GM10266 (cell line): Measurements from ENCODE around the gene PPIE.
"Not testable (repeated sequence)": the region's sequence is repeated elsewhere in the genome, so short reads cannot be mapped to it uniquely, and the experiment has no call there.

Experiments
- DNase-seq: peaks from one replicate; pipeline ENCODE4 v3.0.0; 2012; ENCODE audit errors: extremely low spot score
- CTCF ChIP-seq: IDR thresholded peaks from 2 replicates; pipeline ENCODE4 v1.5.1; 2012; ENCODE audit warnings: mild to moderate bottlenecking, low read depth; ENCODE audit not compliant: control insufficient read depth, insufficient read depth; ENCODE audit errors: missing control alignments

The PPIE gene

DNA sequence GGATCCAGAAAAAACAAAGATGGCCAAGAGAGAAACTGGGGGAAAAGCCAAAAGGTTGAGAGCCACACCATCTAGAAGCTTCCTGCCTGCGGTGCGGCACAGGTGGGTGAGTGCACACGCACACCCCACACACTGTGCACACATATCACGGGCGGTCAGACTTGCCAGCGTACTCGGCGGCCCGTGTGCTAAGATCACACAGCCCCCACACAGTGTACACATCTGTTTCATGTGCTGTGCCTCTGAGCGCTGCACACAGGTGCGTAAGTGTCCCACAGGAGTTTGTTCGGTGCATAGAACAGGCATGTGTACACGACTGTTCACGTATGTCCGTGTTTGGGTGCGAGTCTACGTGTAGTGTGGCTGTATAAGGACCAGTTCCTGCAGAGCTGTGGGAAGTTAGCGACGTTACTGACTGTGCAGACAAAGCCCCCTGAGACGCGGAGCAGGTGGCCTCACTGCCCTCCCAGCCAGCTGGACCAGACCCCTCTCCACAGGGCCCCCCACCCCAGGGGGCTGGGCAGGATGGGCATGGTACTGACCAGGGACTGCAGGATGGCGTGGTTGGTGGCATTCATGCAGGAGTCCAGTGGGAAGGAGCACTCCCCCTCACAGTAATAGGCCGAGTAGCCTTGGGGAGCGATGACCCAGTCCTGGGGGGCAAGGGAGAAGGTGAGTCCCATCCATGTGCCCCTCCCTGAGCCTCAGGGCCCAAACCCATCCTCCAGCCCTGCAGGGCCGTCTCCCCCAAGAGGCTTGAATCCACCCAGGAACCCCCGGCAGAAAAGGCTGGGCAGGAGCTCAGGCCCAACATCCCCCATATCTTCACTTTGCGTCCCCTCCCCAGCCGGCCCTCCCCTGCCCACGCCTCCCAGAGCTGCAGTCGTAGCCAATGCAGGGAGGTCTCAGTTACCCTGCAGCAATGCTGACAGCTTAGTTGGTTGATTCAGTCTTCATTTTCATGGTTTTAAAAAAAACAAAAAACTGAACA, 24.2 kb downstream of the PPIE start:
- TF ChIP-seq CTCF: no peak

DNA sequence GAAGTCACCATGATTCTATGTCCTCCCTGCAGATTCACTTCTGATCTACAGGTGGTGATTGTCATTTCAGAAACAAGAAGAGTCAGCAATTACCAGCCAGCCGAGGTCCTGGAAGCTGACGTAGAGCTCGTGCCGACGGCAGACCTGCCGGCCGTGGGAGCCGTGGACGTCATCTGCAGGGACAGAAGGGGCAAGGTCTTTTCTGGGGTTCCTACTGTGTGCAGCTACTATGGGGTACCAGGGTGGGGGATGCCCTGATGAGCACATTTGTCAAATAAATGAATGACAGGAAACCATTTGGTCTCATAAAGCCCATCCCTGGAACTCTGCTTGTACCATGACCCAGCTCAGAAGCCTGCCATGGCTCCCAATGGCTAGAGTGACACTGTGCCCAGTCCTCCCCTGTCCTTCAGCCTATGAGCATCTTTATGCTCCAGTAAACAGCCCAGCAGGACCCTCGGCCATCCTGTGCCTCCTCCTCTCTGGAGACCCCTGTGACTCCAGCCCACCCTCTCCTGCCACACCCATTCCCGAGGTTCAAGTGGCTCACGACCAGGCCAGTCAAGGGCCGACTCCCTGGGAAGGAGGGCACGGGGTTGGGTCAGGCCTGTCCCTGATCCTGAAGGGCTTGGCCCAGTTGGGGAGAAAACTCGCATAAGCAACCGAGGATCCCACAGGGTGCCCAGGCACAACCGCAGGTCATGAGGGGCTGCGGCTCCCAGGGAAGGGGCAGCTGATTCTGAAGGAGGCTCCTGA, 25.1 kb downstream of the PPIE start:
- DNase-seq: not testable (repeated sequence)

More for the DNA sequence above, 24.2 kb downstream of the PPIE start:
- DNase-seq: no peak

GRCh38 chr1:39764512-39764911, 25.8 kb downstream of the PPIE start:
- DNase-seq: not testable (repeated sequence)

GRCh38 chr1:39766466-39766865, 27.8 kb downstream of the PPIE start:
- DNase-seq: not testable (repeated sequence)

GRCh38 chr1:39769502-39769901, 30.8 kb downstream of the PPIE start:
- not testable (repeated sequence) for DNase-seq

GRCh38 chr1:39770100-39771021, 31.7 kb downstream of the PPIE start:
- peak; percentile 50 for DNase-seq

GRCh38 chr1:39771022-39771532, 32.4 kb downstream of the PPIE start, which contains the start of gene OXCT2:
Gene OXCT2 (minus strand): TSS chr1:39771348. CDS start chr1:39771255, 93 bp downstream.
- not testable (repeated sequence) for DNase-seq

GRCh38 chr1:39773369-39773979, 34.8 kb downstream of the PPIE start:
- not testable (repeated sequence) for DNase-seq

DNA sequence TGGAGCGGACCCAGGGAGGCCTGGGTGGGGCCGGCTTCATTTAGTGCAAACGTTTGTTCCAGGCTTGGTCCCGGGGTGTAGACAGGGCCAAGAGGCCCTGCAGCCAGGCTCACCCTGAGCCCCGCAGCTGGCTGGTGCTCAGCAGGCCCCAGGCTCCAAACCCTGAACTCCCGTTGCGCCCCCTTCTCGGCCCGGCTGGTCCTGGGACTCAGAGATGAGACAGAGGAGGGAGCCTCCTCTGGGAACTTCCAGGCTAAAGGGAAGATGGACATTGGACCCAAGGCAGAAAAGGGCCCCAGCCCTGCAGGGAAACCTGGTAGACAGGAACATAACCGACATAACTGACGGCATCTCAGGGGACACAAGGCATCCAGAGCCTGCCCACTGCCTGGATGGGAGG, 36.5 kb downstream of the PPIE start:
- not testable (repeated sequence) for DNase-seq

DNA sequence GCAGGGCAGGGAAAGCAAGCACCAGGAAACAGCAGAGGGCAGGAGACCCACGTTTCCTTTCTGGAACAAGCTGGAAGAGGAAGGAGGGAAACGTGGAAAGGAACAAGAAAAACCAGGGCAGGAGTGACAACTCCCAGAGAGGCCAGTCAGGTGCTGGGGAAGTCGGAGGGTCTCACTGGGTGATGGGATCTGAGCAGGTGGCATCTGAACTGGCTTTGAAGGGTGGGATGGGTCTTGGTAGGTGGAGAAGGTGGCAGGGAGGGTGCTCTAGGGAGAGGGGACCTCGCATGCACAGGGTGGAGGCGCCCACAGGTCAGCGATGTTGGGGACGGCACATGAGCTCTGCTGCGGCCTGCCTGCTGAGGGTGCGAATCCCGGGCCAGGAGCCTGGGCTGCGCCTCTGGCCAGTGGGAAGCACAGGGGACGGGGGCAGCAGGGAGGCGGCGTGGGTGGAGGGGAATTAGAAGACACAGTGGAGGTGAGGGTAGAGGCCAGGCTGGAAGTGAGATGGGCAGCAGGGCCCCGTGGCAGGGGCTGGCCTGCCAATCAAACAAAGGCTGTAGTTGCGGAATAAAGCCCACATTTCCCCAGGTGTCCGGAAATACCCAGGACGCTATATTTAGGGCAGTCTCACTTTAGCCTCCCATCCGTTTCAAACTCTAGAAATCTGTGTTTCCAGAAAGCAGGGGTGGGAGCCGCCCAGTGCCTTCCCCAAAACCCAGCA, 37.2 kb downstream of the PPIE start:
- not testable (repeated sequence) for DNase-seq

- no peak for TF ChIP-seq CTCF
- DNase-seq: peak; percentile 42
These were observed 37.7 kb downstream of the PPIE start for GRCh38 chr1:39776400-39776713.
